DND-41 (cell line): ENCODE measurements around the gene NFATC2.

ENCODE experiments used
- ATAC-seq: fragments of 200-7000 bp; cut with Tn5 transposase; 3 replicates; pipeline ENCODE4 v1.9.1; 2021; ENCODE audit warnings: low read depth; ENCODE audit not compliant: insufficient read depth
- DNase-seq: peaks from one replicate; pipeline ENCODE4 v3.0.0-alpha.2; 2020
- H2AFZ ChIP-seq: 2 replicates; pipeline ENCODE4 v1.6.0; 2012; ENCODE audit warnings: low read depth, low read length
- H3K27ac ChIP-seq: 2 replicates; pipeline ENCODE4 v1.5.1; 2012; ENCODE audit warnings: low read length, inconsistent platforms
- H3K27me3 ChIP-seq: fragments of 200-600 bp; sonication (generic); 2 replicates; pipeline ENCODE4 v1.6.0; 2012; ENCODE audit warnings: low read length, mild to moderate bottlenecking, inconsistent platforms; ENCODE audit not compliant: insufficient read depth, poor library complexity
- H3K36me3 ChIP-seq: 2 replicates; pipeline ENCODE4 v1.5.1; 2012; ENCODE audit warnings: low read length, inconsistent platforms; ENCODE audit not compliant: insufficient read depth
- H3K4me1 ChIP-seq: 2 replicates; pipeline ENCODE4 v1.5.1; 2012; ENCODE audit warnings: mild to moderate bottlenecking, low read length; ENCODE audit not compliant: insufficient read depth
- H3K4me2 ChIP-seq: 2 replicates; pipeline ENCODE4 v1.6.0; 2012; ENCODE audit warnings: mild to moderate bottlenecking, moderate library complexity, low read length, inconsistent platforms; ENCODE audit not compliant: insufficient read depth
- H3K4me3 ChIP-seq, 2 experiments: fragments of 200-600 bp in 1 of 2; shearing (Covaris generic) in 1 of 2; 2 replicates each; pipeline ENCODE4 v1.5.1; 2012 to 2016; ENCODE audit warnings: inconsistent platforms in 2 of 2, low read length in 2 of 2, mild to moderate bottlenecking in 2 of 2, low read depth in 1 of 2, moderate library complexity in 1 of 2
- H3K79me2 ChIP-seq: 2 replicates; pipeline ENCODE4 v1.6.0; 2012; ENCODE audit warnings: low read length, inconsistent platforms; ENCODE audit not compliant: insufficient read depth
- H3K9ac ChIP-seq: 2 replicates; pipeline ENCODE4 v1.6.0; 2012; ENCODE audit warnings: low read depth, mild to moderate bottlenecking, inconsistent platforms, low read length, moderate library complexity
- H3K9me3 ChIP-seq: 2 replicates; pipeline ENCODE4 v1.5.1; 2012; ENCODE audit warnings: low read length, moderate library complexity, mild to moderate bottlenecking, inconsistent platforms; ENCODE audit not compliant: insufficient read depth, severe bottlenecking
- H4K20me1 ChIP-seq: 2 replicates; pipeline ENCODE4 v1.6.0; 2012; ENCODE audit warnings: low read length; ENCODE audit not compliant: insufficient read depth
- EZH2 ChIP-seq: IDR thresholded peaks from 3 replicates; pipeline ENCODE4 v1.6.1; 2012; ENCODE audit warnings: borderline replicate concordance, low read depth, mild to moderate bottlenecking, moderate library complexity, low read length, inconsistent platforms; ENCODE audit not compliant: severe bottlenecking
- TF ChIP-seq, protein P1 (sequence below): IDR thresholded peaks from 2 replicates; pipeline ENCODE4 v1.5.1; 2012; ENCODE audit warnings: borderline replicate concordance, low read length, moderate library complexity, mild to moderate bottlenecking; ENCODE audit not compliant: poor library complexity, severe bottlenecking; ENCODE audit errors: extremely low read depth

Gene NFATC2

DNA sequence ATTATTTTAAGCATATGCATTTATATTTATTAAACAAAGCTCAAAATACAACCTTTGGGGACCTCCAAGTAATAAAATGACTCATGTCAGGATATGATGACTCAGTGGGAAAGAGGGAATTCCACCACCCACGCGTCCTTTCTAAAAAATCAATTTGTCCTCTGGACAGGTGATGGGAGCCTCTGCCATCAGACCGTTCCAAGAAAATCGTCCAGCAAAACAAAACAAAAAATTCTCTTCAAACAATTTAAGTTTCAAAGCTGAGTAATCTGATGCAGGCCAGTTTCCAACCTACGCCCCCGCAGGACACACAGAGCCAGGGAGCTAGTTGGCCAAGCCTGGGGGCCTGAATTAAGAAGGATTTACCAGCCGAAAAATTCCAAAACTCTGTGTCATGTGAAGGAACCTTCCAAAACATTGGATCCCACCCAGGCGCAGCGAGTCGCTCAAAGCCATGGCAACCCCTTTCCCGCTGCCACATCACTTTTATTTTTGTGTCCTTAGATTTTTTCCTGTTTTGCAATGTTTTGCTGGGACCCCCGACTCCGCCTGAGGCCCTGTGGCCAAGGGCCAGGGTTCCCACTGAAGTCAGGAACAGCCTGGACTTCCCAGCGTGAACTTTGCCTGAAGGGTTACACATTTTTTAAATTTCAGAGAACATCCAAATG lies 95.3 kb downstream of the NFATC2 start:
- Histone ChIP-seq H3K4me2 (no peak overlapping the region), H3K9ac (no peak overlapping the region), H3K79me2 (no peaks in the 10 kb centered on the region), H3K4me3 (no peak overlapping the region), H3K9me3 (no peaks in the 10 kb centered on the region), H3K36me3 (no peaks in the 10 kb centered on the region), H2AFZ (no peak overlapping the region), H3K27me3 (no peaks in the 10 kb centered on the region), H4K20me1 (no peaks in the 10 kb centered on the region), H3K4me1 (no peaks in the 10 kb centered on the region), H3K27ac (no peak overlapping the region)
- DNase-seq = no peak
- TF ChIP-seq EZH2 = no peak
- TF ChIP-seq, protein P1, sequence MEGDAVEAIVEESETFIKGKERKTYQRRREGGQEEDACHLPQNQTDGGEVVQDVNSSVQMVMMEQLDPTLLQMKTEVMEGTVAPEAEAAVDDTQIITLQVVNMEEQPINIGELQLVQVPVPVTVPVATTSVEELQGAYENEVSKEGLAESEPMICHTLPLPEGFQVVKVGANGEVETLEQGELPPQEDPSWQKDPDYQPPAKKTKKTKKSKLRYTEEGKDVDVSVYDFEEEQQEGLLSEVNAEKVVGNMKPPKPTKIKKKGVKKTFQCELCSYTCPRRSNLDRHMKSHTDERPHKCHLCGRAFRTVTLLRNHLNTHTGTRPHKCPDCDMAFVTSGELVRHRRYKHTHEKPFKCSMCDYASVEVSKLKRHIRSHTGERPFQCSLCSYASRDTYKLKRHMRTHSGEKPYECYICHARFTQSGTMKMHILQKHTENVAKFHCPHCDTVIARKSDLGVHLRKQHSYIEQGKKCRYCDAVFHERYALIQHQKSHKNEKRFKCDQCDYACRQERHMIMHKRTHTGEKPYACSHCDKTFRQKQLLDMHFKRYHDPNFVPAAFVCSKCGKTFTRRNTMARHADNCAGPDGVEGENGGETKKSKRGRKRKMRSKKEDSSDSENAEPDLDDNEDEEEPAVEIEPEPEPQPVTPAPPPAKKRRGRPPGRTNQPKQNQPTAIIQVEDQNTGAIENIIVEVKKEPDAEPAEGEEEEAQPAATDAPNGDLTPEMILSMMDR = no peak
- no peak for ATAC-seq

DNA sequence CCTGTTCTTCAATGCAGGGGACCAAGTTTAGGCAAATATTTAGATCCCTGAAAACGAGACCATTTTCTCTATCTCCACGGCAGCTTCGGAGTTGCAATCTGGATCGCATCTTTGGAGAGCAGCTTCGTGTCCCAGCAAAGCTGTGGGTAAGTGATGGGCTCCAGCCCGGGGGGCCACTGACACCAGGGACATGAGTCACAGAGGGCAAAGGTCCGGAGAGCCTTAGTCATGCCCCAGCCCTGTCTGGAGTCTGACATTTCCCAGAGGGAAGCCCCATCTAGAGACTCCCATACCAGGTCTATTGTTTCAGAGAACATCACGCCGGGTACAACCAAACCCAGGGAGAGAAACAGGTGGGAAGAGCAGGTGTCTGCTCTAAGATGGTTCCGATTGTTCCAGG lies 95.9 kb downstream of the NFATC2 start:
- Histone ChIP-seq H3K27me3 (no peaks in the 10 kb centered on the region), H3K9ac (no peak overlapping the region), H2AFZ (no peak overlapping the region), H3K4me2 (no peak overlapping the region), H4K20me1 (no peaks in the 10 kb centered on the region), H3K4me1 (no peaks in the 10 kb centered on the region), H3K36me3 (no peaks in the 10 kb centered on the region), H3K79me2 (no peaks in the 10 kb centered on the region), H3K4me3 (no peak overlapping the region), H3K27ac (no peak overlapping the region), H3K9me3 (no peaks in the 10 kb centered on the region)
- TF ChIP-seq, protein P1 = no peak
- no peak for TF ChIP-seq EZH2
- DNase-seq (no peak), ATAC-seq (no peak)

DNA sequence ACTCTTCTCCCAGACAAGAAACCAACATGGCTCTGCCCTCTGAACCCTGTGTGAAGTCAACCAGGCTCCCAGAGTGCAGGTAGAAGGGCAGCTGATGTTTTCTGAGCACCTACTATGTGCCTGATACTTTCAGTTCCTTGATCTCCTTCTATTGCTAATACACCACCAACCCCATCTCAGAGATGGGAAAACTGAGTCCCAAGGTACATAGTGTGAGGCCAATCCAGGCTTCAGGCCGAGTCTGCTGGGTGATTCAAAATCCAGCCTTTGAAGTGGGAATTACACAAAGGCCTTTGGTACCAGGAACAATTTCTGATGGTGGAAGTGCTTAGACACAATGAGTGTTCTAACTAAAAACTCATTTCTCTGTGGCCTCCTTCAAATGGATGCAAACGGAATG lies 96.3 kb downstream of the NFATC2 start:
- H3K27ac ChIP-seq = no peak overlapping the region
- no peaks in the 10 kb centered on the region for H3K9me3 ChIP-seq
- H3K4me1 ChIP-seq = no peaks in the 10 kb centered on the region
- no peaks in the 10 kb centered on the region for H4K20me1 ChIP-seq
- H3K4me3 ChIP-seq = no peak overlapping the region
- no peaks in the 10 kb centered on the region for H3K79me2 ChIP-seq
- no peaks in the 10 kb centered on the region for H3K36me3 ChIP-seq
- no peak overlapping the region for H3K9ac ChIP-seq
- TF ChIP-seq, protein P1 = no peak
- TF ChIP-seq EZH2 = no peak
- ATAC-seq (no peak), DNase-seq (no peak)
- H3K4me2 ChIP-seq = no peak overlapping the region
- H2AFZ ChIP-seq = no peak overlapping the region
- no peaks in the 10 kb centered on the region for H3K27me3 ChIP-seq

DNA sequence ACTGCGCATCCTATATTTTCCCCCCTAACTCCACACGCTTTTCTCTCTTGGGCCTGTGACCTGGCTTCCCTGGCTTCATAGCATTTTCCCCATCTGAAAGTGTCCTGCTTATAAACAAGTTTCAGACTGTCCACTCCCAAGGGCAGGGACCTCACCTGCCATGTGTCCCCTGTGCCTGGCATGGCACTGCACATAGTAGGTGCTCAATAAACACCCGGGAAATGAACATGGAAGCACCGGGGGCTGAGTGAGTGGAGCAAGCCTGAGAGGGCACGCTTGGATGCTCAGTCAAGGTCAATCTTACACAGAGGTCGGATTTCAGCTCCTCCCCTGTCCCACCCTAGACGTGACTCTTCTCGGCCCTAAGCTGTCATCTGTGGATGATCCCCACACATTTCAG lies 96.9 kb downstream of the NFATC2 start:
- H3K36me3 ChIP-seq = no peaks in the 10 kb centered on the region
- H3K4me1 ChIP-seq = no peaks in the 10 kb centered on the region
- no peak overlapping the region for H3K9ac ChIP-seq
- H4K20me1 ChIP-seq = no peaks in the 10 kb centered on the region
- no peak overlapping the region for H2AFZ ChIP-seq
- no peak overlapping the region for H3K4me2 ChIP-seq
- H3K79me2 ChIP-seq = no peaks in the 10 kb centered on the region
- TF ChIP-seq EZH2 = no peak
- TF ChIP-seq, protein P1 = no peak
- H3K27ac ChIP-seq = no peak overlapping the region
- ATAC-seq = no peak
- no peaks in the 10 kb centered on the region for H3K9me3 ChIP-seq
- DNase-seq = no peak
- no peak overlapping the region for H3K4me3 ChIP-seq
- no peaks in the 10 kb centered on the region for H3K27me3 ChIP-seq
